Panc1 (cell line): ENCODE data around the gene PCTP. TPM values are rescaled to one million over a fixed set of nuclear protein-coding genes. Genes with fewer than 3 reads are reported as not detected.

Experiments used
- ATAC-seq: fragments of 200-7000 bp; cut with Tn5 transposase; 2 replicates; pipeline ENCODE4 v1.9.1; 2020; ENCODE audit warnings: mild to moderate bottlenecking, moderate library complexity
- BruUV-seq: library from RNA; stranded (reverse); fragments of 400-500 nt; replicated peaks from 2 replicates; lab custom pipeline; 2021; lab: Mats Ljungman, UMichigan
- CTCF ChIA-PET: fragments of 300-600 bp; sonication (Branson Sonifier 250); formaldehyde crosslinking; loops from one replicate; lab custom pipeline; 2022; ENCODE audit warnings: antibody characterized with exemption; lab: Charles Lee
- POLR2A ChIA-PET: fragments of 300-600 bp; sonication (Branson Sonifier 250); formaldehyde crosslinking; loops from one replicate; lab custom pipeline; 2022; ENCODE audit warnings: antibody characterized with exemption; lab: Charles Lee
- DNase-seq: peaks from one replicate; pipeline ENCODE4 v3.0.0-alpha.2; 2010; ENCODE audit warnings: low read depth, low spot score
- H3K27ac ChIP-seq: 2 replicates; pipeline ENCODE4 v1.5.1; 2011; ENCODE audit warnings: mild to moderate bottlenecking, low read length, inconsistent platforms
- H3K27me3 ChIP-seq: fragments of 200-500 bp; sonication (Bioruptor generic); 2 replicates; pipeline ENCODE4 v1.6.0; 2014; ENCODE audit warnings: low read length, inconsistent platforms; ENCODE audit not compliant: control insufficient read depth, insufficient read depth
- H3K36me3 ChIP-seq: fragments of 200-500 bp; sonication (Bioruptor generic); 2 replicates; pipeline ENCODE4 v1.5.1; 2014; ENCODE audit warnings: inconsistent platforms, mild to moderate bottlenecking, low read length, moderate library complexity; ENCODE audit not compliant: control insufficient read depth, insufficient read depth
- H3K4me1 ChIP-seq: 2 replicates; pipeline ENCODE4 v1.5.1; 2011; ENCODE audit warnings: inconsistent platforms, mild to moderate bottlenecking, low read length, moderate library complexity; ENCODE audit not compliant: control insufficient read depth, insufficient read depth
- H3K4me3 ChIP-seq, 2 experiments: 2 replicates each; pipeline ENCODE4 v1.5.1; 2011 to 2012; ENCODE audit warnings: low read depth in 2 of 2, low read length in 2 of 2, mild to moderate bottlenecking in 2 of 2, inconsistent platforms in 1 of 2, moderate library complexity in 1 of 2
- H3K9me3 ChIP-seq: fragments of 200-500 bp; sonication (Bioruptor generic); 2 replicates; pipeline ENCODE4 v1.5.1; 2014; ENCODE audit warnings: low read depth, mild to moderate bottlenecking, inconsistent platforms, low read length, moderate library complexity; ENCODE audit not compliant: control insufficient read depth, insufficient read depth
- POLR2AphosphoS5 ChIP-seq: IDR thresholded peaks from 2 replicates; pipeline ENCODE4 v1.6.1; 2012; ENCODE audit warnings: mild to moderate bottlenecking, low read depth, low read length, moderate library complexity
- SIN3A ChIP-seq: IDR thresholded peaks from 2 replicates; pipeline ENCODE4 v1.6.1; 2012; ENCODE audit warnings: low read depth, mild to moderate bottlenecking, low read length, moderate library complexity, borderline replicate concordance; ENCODE audit not compliant: insufficient read depth
- TCF7L2 ChIP-seq: IDR thresholded peaks from 2 replicates; pipeline ENCODE4 v1.6.1; 2011; ENCODE audit warnings: mild to moderate bottlenecking, low read depth, low read length, inconsistent platforms
- in situ Hi-C: cut with HindIII; loops from 2 replicates; pipeline ENCODE4 v1.10.0; 2016; ENCODE audit warnings: low sequenced_read_pairs, low pct_unique_long_range_greater_than_20kb
- intact Hi-C: fragments of 100-400 bp; cut with micrococcal nuclease; formaldehyde crosslinking; loops from one replicate; pipeline ENCODE4 v1.10.0; 2022; ENCODE audit not compliant: unreplicated experiment
- total RNA-seq: library from RNA; stranded (reverse); gene quantifications from one replicate; pipeline ENCODE4 v1.2.1, GENCODE V29; 2021; ENCODE audit not compliant: unreplicated experiment
- TF ChIP-seq, protein P1 (sequence below): fragments of 450-650 bp; IDR thresholded peaks from 2 replicates; pipeline ENCODE4 v1.5.1; 2017; ENCODE audit warnings: mild to moderate bottlenecking
- TF ChIP-seq, protein P2 (sequence below), 2 experiments: IDR thresholded peaks; 2 replicates each; pipeline ENCODE4 v1.6.1; 2011 to 2012; ENCODE audit warnings: low read depth in 2 of 2, control low read depth in 1 of 2, low read length in 1 of 2, mild to moderate bottlenecking in 1 of 2, moderate library complexity in 1 of 2; ENCODE audit not compliant: insufficient read depth in 1 of 2

PCTP gene
- total RNA-seq, 1 experiment from 2014 or later, result 23.7 TPM

DNA sequence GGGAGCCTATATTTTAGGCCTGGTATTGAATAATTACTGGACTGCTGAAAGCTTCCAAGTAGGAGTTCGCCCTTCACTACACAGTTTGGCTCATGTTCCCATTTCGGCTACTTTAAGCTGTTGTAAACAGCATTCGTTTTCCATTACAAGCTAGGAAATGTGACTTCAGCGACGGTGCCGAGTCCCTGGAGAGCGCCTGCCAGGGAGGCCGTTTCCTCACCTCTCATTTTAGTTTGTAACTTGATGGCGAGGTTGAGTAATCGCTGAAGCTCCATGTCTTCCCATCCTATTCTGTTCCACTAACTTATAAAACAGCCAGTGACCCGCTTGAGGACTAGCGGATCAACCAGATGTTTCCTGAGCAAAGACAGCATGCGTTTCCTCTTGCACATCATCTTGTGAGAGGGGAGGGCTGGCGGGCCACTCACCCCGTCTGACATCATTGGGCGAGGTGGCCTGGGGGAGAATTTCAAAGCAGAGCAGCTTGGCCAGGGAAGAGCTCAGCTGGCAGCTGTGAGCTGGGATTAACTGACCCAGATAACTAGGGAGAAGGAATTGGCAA is 32.9 kb downstream of the PCTP start:
- ChIA-PET CTCF (no interaction called here), POLR2A (no interaction called here)
- BruUV-seq, result no TSS peak
- no peak for DNase-seq
- H3K4me3 ChIP-seq, result no peak overlapping the region
- in situ Hi-C loops (no loop called here), intact Hi-C loops (no loop called here)
- H3K27ac ChIP-seq, result no peak overlapping the region
- no peaks in the 10 kb centered on the region for H3K4me1 ChIP-seq
- no peaks in the 10 kb centered on the region for H3K36me3 ChIP-seq
- H3K27me3 ChIP-seq, result no peaks in the 10 kb centered on the region
- ATAC-seq, result no peak
- no peaks in the 10 kb centered on the region for H3K9me3 ChIP-seq
- TF ChIP-seq, protein P1, sequence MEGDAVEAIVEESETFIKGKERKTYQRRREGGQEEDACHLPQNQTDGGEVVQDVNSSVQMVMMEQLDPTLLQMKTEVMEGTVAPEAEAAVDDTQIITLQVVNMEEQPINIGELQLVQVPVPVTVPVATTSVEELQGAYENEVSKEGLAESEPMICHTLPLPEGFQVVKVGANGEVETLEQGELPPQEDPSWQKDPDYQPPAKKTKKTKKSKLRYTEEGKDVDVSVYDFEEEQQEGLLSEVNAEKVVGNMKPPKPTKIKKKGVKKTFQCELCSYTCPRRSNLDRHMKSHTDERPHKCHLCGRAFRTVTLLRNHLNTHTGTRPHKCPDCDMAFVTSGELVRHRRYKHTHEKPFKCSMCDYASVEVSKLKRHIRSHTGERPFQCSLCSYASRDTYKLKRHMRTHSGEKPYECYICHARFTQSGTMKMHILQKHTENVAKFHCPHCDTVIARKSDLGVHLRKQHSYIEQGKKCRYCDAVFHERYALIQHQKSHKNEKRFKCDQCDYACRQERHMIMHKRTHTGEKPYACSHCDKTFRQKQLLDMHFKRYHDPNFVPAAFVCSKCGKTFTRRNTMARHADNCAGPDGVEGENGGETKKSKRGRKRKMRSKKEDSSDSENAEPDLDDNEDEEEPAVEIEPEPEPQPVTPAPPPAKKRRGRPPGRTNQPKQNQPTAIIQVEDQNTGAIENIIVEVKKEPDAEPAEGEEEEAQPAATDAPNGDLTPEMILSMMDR, result no peak
- TF ChIP-seq, protein P2, sequence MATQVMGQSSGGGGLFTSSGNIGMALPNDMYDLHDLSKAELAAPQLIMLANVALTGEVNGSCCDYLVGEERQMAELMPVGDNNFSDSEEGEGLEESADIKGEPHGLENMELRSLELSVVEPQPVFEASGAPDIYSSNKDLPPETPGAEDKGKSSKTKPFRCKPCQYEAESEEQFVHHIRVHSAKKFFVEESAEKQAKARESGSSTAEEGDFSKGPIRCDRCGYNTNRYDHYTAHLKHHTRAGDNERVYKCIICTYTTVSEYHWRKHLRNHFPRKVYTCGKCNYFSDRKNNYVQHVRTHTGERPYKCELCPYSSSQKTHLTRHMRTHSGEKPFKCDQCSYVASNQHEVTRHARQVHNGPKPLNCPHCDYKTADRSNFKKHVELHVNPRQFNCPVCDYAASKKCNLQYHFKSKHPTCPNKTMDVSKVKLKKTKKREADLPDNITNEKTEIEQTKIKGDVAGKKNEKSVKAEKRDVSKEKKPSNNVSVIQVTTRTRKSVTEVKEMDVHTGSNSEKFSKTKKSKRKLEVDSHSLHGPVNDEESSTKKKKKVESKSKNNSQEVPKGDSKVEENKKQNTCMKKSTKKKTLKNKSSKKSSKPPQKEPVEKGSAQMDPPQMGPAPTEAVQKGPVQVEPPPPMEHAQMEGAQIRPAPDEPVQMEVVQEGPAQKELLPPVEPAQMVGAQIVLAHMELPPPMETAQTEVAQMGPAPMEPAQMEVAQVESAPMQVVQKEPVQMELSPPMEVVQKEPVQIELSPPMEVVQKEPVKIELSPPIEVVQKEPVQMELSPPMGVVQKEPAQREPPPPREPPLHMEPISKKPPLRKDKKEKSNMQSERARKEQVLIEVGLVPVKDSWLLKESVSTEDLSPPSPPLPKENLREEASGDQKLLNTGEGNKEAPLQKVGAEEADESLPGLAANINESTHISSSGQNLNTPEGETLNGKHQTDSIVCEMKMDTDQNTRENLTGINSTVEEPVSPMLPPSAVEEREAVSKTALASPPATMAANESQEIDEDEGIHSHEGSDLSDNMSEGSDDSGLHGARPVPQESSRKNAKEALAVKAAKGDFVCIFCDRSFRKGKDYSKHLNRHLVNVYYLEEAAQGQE (IDR thresholded peaks at IDR 0.05; ENCODE audit: insufficient read depth in 1 of 2, low read depth in 2 of 2, low read length in 1 of 2), result no peak
- TF ChIP-seq POLR2AphosphoS5 (no peak), SIN3A (no peak), TCF7L2 (no peak)

DNA sequence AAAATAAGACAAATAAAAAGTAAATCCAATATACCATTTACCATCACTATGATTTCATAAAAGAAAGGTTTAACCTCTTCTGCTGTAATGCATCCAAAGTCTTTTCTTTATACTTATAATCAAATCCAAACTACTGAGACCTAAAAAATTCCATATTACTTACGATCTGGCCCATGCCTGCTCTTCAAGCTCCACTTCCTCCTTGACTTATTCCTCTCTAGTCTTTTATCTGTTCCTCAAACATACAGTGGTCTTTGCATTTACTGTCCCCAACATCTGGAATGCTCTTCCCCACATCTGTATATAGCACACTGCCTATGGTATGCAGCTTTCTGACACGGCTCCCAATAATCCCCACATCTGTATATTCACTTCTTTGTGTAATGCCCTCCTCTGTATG is 33.8 kb downstream of the PCTP start:
- no peak for DNase-seq
- ChIA-PET POLR2A (no interaction called here), CTCF (no interaction called here)
- Histone ChIP-seq H3K27ac (no peak overlapping the region), H3K4me1 (no peaks in the 10 kb centered on the region), H3K4me3 (no peak overlapping the region), H3K27me3 (no peaks in the 10 kb centered on the region), H3K9me3 (no peaks in the 10 kb centered on the region), H3K36me3 (no peaks in the 10 kb centered on the region)
- BruUV-seq, result no TSS peak
- in situ Hi-C loops, result no loop called here
- no peak for TF ChIP-seq POLR2AphosphoS5
- TF ChIP-seq, protein P1, result no peak
- TF ChIP-seq, protein P2 (IDR thresholded peaks at IDR 0.05; ENCODE audit: insufficient read depth in 1 of 2, low read depth in 2 of 2, low read length in 1 of 2), result no peak
- TF ChIP-seq SIN3A, result no peak
- TF ChIP-seq TCF7L2, result no peak
- intact Hi-C loops, result no loop called here
- no peak for ATAC-seq
